ENCODE measurements around the gene PRKCE. TPM values are rescaled to one million over a fixed set of nuclear protein-coding genes. Genes with fewer than 3 reads are reported as not detected.

Gene PRKCE
- total RNA-seq, 2 donors from 2014 or later: 5.8 to 18.1 TPM

DNA sequence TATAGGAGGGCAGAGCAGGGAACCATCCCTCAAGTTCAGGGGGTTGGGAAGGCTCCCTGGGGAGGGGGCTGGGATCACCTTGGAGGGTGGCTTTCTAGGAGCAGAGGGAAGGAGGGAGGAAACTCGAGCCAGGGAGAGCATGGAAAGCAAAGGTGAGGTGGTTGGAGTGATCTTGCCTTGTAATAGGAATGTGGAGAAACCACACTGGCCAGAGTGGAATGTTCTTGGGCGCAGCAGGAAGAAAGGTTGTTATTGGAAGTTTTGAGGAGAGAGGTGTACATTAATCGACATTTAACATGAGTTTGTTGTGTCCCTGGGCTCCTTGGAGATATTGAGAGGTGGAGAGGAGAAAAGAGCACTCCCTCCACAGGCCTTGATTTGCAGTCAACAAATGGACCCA, 272.2 kb downstream of the PRKCE start:
- H3K36me3 ChIP-seq: no peaks in the 10 kb centered on the region
- H3K4me3 ChIP-seq: no peak overlapping the region
- H3K27me3 ChIP-seq (replicated peaks; ENCODE audit: insufficient read depth): no peaks in the 10 kb centered on the region
- ATAC-seq (ENCODE audit: insufficient number of reproducible peaks, low FRiP score, low read depth) (no peak), DNase-seq (ENCODE audit: low spot score) (no peak)
- TF ChIP-seq, protein P1, sequence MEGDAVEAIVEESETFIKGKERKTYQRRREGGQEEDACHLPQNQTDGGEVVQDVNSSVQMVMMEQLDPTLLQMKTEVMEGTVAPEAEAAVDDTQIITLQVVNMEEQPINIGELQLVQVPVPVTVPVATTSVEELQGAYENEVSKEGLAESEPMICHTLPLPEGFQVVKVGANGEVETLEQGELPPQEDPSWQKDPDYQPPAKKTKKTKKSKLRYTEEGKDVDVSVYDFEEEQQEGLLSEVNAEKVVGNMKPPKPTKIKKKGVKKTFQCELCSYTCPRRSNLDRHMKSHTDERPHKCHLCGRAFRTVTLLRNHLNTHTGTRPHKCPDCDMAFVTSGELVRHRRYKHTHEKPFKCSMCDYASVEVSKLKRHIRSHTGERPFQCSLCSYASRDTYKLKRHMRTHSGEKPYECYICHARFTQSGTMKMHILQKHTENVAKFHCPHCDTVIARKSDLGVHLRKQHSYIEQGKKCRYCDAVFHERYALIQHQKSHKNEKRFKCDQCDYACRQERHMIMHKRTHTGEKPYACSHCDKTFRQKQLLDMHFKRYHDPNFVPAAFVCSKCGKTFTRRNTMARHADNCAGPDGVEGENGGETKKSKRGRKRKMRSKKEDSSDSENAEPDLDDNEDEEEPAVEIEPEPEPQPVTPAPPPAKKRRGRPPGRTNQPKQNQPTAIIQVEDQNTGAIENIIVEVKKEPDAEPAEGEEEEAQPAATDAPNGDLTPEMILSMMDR (IDR thresholded peaks at IDR 0.05): no peak
- H3K27ac ChIP-seq: no peak overlapping the region
- peaks cover 9 to 19% of the 10 kb centered on the region in 2 donors for H3K4me1 ChIP-seq (ENCODE audit: control insufficient read depth in 1 of 2, low read depth in 2 of 2)
- H3K9me3 ChIP-seq: no peaks in the 10 kb centered on the region

DNA sequence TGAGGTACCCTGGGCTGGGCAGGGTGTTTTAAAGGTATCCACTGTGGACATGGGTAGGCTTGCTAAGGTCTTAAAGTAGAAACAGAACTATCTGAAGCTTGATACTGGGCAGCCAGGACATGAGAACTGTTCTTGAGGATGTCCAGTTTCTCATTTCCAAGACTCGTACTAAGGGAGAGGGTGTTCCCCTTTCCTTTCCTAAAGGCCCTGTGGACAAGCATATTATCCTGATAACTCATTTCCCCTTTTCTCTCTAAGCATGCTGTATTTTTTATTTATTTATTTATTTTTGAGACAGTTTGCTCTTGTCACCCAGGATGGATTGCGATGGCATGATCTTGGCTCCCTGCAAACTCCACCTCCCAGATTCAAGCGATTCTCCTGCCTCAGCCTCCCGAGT, 273.6 kb downstream of the PRKCE start:
- TF ChIP-seq, protein P1 (IDR thresholded peaks at IDR 0.05): no peak
- Histone ChIP-seq H3K27me3 (replicated peaks; ENCODE audit: insufficient read depth) (no peaks in the 10 kb centered on the region), H3K9me3 (no peaks in the 10 kb centered on the region), H3K4me1 (ENCODE audit: control insufficient read depth in 1 of 2, low read depth in 2 of 2) (peaks cover 9 to 19% of the 10 kb centered on the region in 2 donors), H3K27ac (no peak overlapping the region), H3K4me3 (no peak overlapping the region), H3K36me3 (no peaks in the 10 kb centered on the region)
- DNase-seq (ENCODE audit: low spot score) (no peak), ATAC-seq (ENCODE audit: insufficient number of reproducible peaks, low FRiP score, low read depth) (no peak)

DNA sequence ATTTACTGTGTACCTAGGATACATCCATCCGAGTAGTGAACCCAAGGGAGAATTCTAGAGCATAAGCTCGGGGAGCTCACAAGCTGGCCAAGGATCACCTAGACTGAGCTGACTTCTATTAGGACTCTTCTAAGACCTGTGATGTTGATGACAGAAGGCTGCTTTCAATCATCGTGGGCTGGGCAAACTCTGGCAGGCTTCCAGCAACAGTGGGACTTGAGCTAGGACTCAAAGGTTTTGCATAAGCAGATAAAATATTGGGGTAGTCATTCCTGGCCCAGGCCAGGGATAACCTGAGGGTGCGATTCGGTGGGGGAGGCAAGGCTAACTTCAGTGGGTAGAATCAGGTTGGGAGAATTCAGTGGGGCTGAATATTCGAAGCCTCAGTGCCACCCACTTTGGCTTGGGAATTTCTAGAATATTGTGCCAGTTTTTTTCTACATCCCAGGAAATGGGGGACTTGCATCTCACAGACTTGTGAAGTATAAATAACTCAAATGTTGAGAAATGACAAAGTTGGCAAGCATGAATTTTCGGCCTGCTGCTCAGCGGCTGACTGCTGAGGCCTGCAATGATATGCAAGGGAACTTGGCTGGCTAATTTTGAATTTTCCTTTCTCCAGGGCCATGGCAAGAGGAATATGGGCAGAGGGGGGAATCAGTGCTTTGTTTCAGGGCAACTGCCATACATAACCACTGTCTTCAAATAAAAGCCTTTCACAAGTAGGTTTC, 274.3 kb downstream of the PRKCE start:
- H3K36me3 ChIP-seq: no peaks in the 10 kb centered on the region
- no peaks in the 10 kb centered on the region for H3K9me3 ChIP-seq
- H3K4me3 ChIP-seq: no peak overlapping the region
- no peaks in the 10 kb centered on the region for H3K27me3 ChIP-seq (replicated peaks; ENCODE audit: insufficient read depth)
- DNase-seq (ENCODE audit: low spot score) (no peak), ATAC-seq (ENCODE audit: insufficient number of reproducible peaks, low FRiP score, low read depth) (peak; percentile 64)
- TF ChIP-seq, protein P1 (IDR thresholded peaks at IDR 0.05): no peak
- peaks cover 9 to 19% of the 10 kb centered on the region in 2 donors for H3K4me1 ChIP-seq (ENCODE audit: control insufficient read depth in 1 of 2, low read depth in 2 of 2)
- H3K27ac ChIP-seq: peak overlapping the region; percentile 9 to 65

DNA sequence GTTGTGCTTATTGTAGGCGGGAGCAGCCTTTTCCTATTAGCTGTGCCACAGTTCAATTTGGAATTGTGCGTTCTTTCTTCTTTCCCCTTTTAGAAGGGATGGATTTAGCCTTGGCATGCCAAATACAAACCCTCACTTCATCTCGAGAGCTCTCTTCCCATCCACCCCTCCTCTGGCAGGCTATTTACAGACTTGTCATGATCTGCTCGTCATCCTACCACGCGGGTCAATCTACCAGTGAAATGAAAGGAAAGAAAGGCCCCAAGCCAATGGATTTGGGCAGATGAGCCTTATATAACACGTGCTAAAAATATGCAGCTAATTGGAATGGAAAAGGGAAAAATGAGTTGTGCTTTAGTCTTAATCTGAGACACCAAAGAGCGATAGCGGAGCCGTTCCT, 277.5 kb downstream of the PRKCE start:
- no peak for ATAC-seq (ENCODE audit: insufficient number of reproducible peaks, low FRiP score, low read depth)
- no peaks in the 10 kb centered on the region for H3K9me3 ChIP-seq
- DNase-seq (ENCODE audit: low spot score): no peak
- peaks cover 9 to 19% of the 10 kb centered on the region in 2 donors for H3K4me1 ChIP-seq (ENCODE audit: control insufficient read depth in 1 of 2, low read depth in 2 of 2)
- no peaks in the 10 kb centered on the region for H3K36me3 ChIP-seq
- H3K27me3 ChIP-seq (replicated peaks; ENCODE audit: insufficient read depth): no peaks in the 10 kb centered on the region
- TF ChIP-seq, protein P1 (IDR thresholded peaks at IDR 0.05): no peak
- no peak overlapping the region for H3K27ac ChIP-seq
- H3K4me3 ChIP-seq: no peak overlapping the region

DNA sequence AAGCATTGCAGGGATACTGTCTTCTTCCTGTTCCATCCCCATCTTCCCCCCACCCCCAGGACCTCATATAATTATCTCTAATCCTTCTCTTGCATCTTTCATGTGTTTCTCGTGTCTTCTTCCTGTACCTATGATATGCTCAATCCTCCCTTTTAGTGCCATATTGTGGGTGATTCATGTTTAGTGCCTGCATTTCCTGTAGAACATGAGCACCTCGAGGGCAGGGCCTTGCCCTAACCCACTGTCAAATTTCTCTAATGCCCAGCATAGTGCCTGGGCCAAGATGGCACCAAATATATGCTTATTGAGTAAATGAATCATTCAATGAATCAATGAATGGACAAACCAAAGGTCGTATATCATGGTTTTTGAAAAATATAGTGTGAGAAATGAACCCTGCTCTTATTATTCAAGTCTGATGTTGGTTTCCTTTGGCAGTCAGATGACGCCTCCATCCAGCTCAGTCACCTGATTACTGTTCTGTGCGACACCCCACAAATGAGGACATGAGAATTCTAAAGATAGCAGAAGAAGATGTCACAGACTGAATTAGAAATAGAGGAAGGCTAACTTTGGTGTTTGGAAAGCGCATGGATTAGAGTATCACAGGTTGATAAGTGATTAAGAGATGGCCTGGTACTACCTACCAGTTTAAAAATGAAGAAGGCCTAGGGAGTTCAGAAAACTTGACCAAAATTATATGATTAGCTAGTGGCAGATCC, 278.4 kb downstream of the PRKCE start:
- Histone ChIP-seq H3K27ac (no peak overlapping the region), H3K36me3 (no peaks in the 10 kb centered on the region), H3K27me3 (replicated peaks; ENCODE audit: insufficient read depth) (no peaks in the 10 kb centered on the region), H3K4me3 (no peak overlapping the region), H3K4me1 (ENCODE audit: control insufficient read depth in 1 of 2, low read depth in 2 of 2) (peaks cover 9 to 17% of the 10 kb centered on the region in 2 donors), H3K9me3 (no peaks in the 10 kb centered on the region)
- TF ChIP-seq, protein P1 (IDR thresholded peaks at IDR 0.05): no peak
- DNase-seq (ENCODE audit: low spot score) (no peak), ATAC-seq (ENCODE audit: insufficient number of reproducible peaks, low FRiP score, low read depth) (no peak)
